Neural cell (in vitro differentiated cells): Measurements from ENCODE around the gene CLDN24.

ENCODE experiments used
- EP300 ChIP-seq: fragments of 450-650 bp; conservative IDR thresholded peaks from 2 replicates; pipeline ENCODE4 v1.6.1; 2014; ENCODE audit warnings: antibody characterized with exemption, mild to moderate bottlenecking, moderate library complexity; ENCODE audit not compliant: poor library complexity, severe bottlenecking
- EZH2 ChIP-seq: fragments of 200-600, 300-800 bp; shearing (Covaris generic), sonication (generic); IDR thresholded peaks from 2 replicates; pipeline ENCODE4 v1.6.1; 2014; ENCODE audit warnings: antibody characterized with exemption, low read length, borderline replicate concordance, mild to moderate bottlenecking; ENCODE audit not compliant: insufficient read depth, poor library complexity, severe bottlenecking
- MXI1 ChIP-seq: fragments of 450-650 bp; conservative IDR thresholded peaks from 2 replicates; pipeline ENCODE4 v1.6.1; 2014; ENCODE audit warnings: antibody characterized with exemption, mild to moderate bottlenecking; ENCODE audit not compliant: poor library complexity, severe bottlenecking
- POLR2AphosphoS5 ChIP-seq: IDR thresholded peaks from 2 replicates; pipeline ENCODE4 v1.6.1; 2012
- RAD21 ChIP-seq: fragments of 450-650 bp; conservative IDR thresholded peaks from 2 replicates; pipeline ENCODE4 v1.6.1; 2014; ENCODE audit warnings: antibody characterized with exemption, mild to moderate bottlenecking, moderate library complexity
- REST ChIP-seq: IDR thresholded peaks from 2 replicates; pipeline ENCODE4 v1.6.1; 2012; ENCODE audit warnings: borderline replicate concordance
- SMC3 ChIP-seq: fragments of 450-650 bp; conservative IDR thresholded peaks from 2 replicates; pipeline ENCODE4 v1.6.1; 2014; ENCODE audit warnings: antibody characterized with exemption, mild to moderate bottlenecking, moderate library complexity; ENCODE audit not compliant: poor library complexity
- TAF1 ChIP-seq: IDR thresholded peaks from 2 replicates; pipeline ENCODE4 v1.6.1; 2012; ENCODE audit warnings: low read depth
- TF ChIP-seq, protein P1 (sequence below): fragments of 450-650 bp; IDR thresholded peaks from 2 replicates; pipeline ENCODE4 v1.5.1; 2014; ENCODE audit warnings: antibody characterized with exemption, mild to moderate bottlenecking, moderate library complexity; ENCODE audit not compliant: poor library complexity, severe bottlenecking

DNA sequence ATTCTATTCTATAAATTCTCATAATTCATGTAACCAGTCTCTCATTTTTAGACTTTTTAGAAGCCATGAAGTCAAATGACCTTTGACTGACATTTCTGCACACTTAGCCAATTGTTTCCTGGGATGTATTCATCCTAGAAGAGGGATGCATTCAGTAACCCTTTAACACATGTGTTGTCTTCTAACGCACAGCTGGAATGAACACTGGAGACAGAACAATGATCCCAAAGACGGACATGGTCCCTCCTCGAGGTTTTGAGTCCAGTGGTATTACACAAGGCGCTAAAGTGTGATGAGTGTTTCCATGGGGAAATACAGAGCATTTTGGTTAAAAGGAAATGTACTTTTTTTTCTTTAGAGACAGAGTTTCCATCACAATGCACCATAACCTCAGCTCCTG lies 39.8 kb upstream of the CLDN24 start:
- no peak for TF ChIP-seq EZH2
- TF ChIP-seq, protein P1, sequence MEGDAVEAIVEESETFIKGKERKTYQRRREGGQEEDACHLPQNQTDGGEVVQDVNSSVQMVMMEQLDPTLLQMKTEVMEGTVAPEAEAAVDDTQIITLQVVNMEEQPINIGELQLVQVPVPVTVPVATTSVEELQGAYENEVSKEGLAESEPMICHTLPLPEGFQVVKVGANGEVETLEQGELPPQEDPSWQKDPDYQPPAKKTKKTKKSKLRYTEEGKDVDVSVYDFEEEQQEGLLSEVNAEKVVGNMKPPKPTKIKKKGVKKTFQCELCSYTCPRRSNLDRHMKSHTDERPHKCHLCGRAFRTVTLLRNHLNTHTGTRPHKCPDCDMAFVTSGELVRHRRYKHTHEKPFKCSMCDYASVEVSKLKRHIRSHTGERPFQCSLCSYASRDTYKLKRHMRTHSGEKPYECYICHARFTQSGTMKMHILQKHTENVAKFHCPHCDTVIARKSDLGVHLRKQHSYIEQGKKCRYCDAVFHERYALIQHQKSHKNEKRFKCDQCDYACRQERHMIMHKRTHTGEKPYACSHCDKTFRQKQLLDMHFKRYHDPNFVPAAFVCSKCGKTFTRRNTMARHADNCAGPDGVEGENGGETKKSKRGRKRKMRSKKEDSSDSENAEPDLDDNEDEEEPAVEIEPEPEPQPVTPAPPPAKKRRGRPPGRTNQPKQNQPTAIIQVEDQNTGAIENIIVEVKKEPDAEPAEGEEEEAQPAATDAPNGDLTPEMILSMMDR: no peak
- TF ChIP-seq TAF1: no peak
- no peak for TF ChIP-seq POLR2AphosphoS5
- no peak for TF ChIP-seq SMC3
- TF ChIP-seq REST: no peak
- TF ChIP-seq MXI1: no peak
- TF ChIP-seq EP300: no peak
- TF ChIP-seq RAD21: no peak
